A549 (cell line): Measurements from ENCODE around the gene CALHM3. TPM values are rescaled to one million over a fixed set of nuclear protein-coding genes. Genes with fewer than 3 reads are reported as not detected.

Experiments
- ATAC-seq, 2 experiments: fragments of 200-7000 bp in 1 of 2; fragments of >200 bp in 1 of 2; cut with Nextera tagmentation in 1 of 2; cut with Tn5 transposase in 1 of 2; 3 replicates each; pipeline versions ENCODE4 v1.8.0 to v1.9.1; 2018 to 2020; ENCODE audit warnings: mild to moderate bottlenecking in 1 of 2, moderate library complexity in 1 of 2
- CTCF ChIA-PET: fragments of 300-600 bp; sonication (Branson Sonifier 250); formaldehyde crosslinking; extraction: SDS; loops from one replicate; lab custom pipeline; 2021; ENCODE audit warnings: antibody characterized with exemption, inconsistent platforms; lab: Yijun Ruan, JAX
- POLR2A ChIA-PET: fragments of 350-600 bp; formaldehyde crosslinking; extraction: SDS; loops from one replicate; lab custom pipeline; 2021; ENCODE audit warnings: antibody characterized with exemption, inconsistent platforms; lab: Yijun Ruan, JAX
- DNase-seq, 2 experiments: peaks; one replicate each; pipeline versions ENCODE4 v3.0.0 to v3.0.0-alpha.2; 2011 to 2016; ENCODE audit warnings: low read depth in 1 of 2, low spot score in 1 of 2
- FAIRE-seq: peaks from 2 replicates; lab custom pipeline; 2011; peaks lifted over from hg19 to GRCh38; lab: Jason Lieb, UNC
- H3K27ac ChIP-seq, 2 experiments: fragments of >200 bp; sonication (Bioruptor Twin); formaldehyde crosslinking; 3 replicates each; pipeline ENCODE4 v1.5.1; 2016 to 2017
- H3K4me1 ChIP-seq: fragments of >200 bp; sonication (Bioruptor Twin); formaldehyde crosslinking; 3 replicates; pipeline ENCODE4 v1.6.1; 2016
- H3K4me2 ChIP-seq: fragments of >200 bp; sonication (Bioruptor Twin); formaldehyde crosslinking; 3 replicates; pipeline ENCODE4 v1.6.1; 2016
- H3K4me3 ChIP-seq: fragments of >200 bp; sonication (Bioruptor Twin); formaldehyde crosslinking; 3 replicates; pipeline ENCODE4 v1.5.1; 2016
- H3K9me3 ChIP-seq: fragments of >200 bp; sonication (Bioruptor Twin); formaldehyde crosslinking; 3 replicates; pipeline ENCODE4 v1.6.1; 2016
- BHLHE40 ChIP-seq: IDR thresholded peaks from 2 replicates; pipeline ENCODE4 v1.6.1; 2012; ENCODE audit warnings: low read depth, low read length, inconsistent platforms
- CHD2 ChIP-seq: fragments of 150-350 bp; IDR thresholded peaks from 2 replicates; pipeline ENCODE4 v1.6.1; 2014; ENCODE audit warnings: low read length; ENCODE audit not compliant: partially characterized antibody
- EHF ChIP-seq: fragments of 250-450 bp; sonication (Bioruptor Pico); IDR thresholded peaks from 2 replicates; pipeline ENCODE4 v1.5.0; 2020; ENCODE audit warnings: mild to moderate bottlenecking
- EP300 ChIP-seq, 2 experiments: fragments of >200 bp; sonication (Bioruptor Twin); formaldehyde crosslinking; IDR thresholded peaks; 2 replicates in 1 of 2; 3 replicates in 1 of 2; pipeline ENCODE4 v1.6.1; 2016 to 2017
- FOSL2 ChIP-seq, 2 experiments: fragments of 450-650 bp in 1 of 2; fragments of >200 bp in 1 of 2; sonication (Bioruptor Twin) in 1 of 2; formaldehyde crosslinking; IDR thresholded peaks; 2 replicates each; pipeline versions ENCODE4 v1.5.0 to v1.6.1; 2016 to 2020; ENCODE audit warnings: mild to moderate bottlenecking in 1 of 2, moderate library complexity in 1 of 2
- GATA3 ChIP-seq: IDR thresholded peaks from 2 replicates; pipeline ENCODE4 v1.6.1; 2012; ENCODE audit warnings: borderline replicate concordance
- HOXA7 ChIP-seq: fragments of 250-450 bp; sonication (Bioruptor Pico); IDR thresholded peaks from 2 replicates; pipeline ENCODE4 v1.5.0; 2020; ENCODE audit warnings: mild to moderate bottlenecking, moderate library complexity
- HOXB13 ChIP-seq: fragments of 250-450 bp; sonication (Bioruptor Pico); IDR thresholded peaks from 2 replicates; pipeline ENCODE4 v1.5.0; 2020; ENCODE audit warnings: low read depth, mild to moderate bottlenecking, moderate library complexity
- JUN ChIP-seq, 2 experiments: fragments of >200 bp; sonication (Bioruptor Twin); formaldehyde crosslinking; IDR thresholded peaks; 2 replicates in 1 of 2; 3 replicates in 1 of 2; pipeline ENCODE4 v1.6.1; 2016 to 2017
- JUNB ChIP-seq: fragments of >200 bp; sonication (Bioruptor Twin); formaldehyde crosslinking; IDR thresholded peaks from 2 replicates; pipeline ENCODE4 v1.6.1; 2016
- KDM5A ChIP-seq: fragments of 200-600 bp; sonication (generic); IDR thresholded peaks from 2 replicates; pipeline ENCODE4 v1.6.1; 2016; ENCODE audit warnings: antibody characterized with exemption, mild to moderate bottlenecking
- MAZ ChIP-seq: fragments of 150-350 bp; IDR thresholded peaks from 2 replicates; pipeline ENCODE4 v1.6.1; 2014; ENCODE audit warnings: antibody characterized with exemption, low read depth, low read length, borderline replicate concordance
- NPAS2 ChIP-seq: fragments of 250-450 bp; sonication (Bioruptor Pico); IDR thresholded peaks from 2 replicates; pipeline ENCODE4 v1.8.0; 2022; ENCODE audit warnings: mild to moderate bottlenecking, moderate library complexity, borderline replicate concordance
- NR3C1 ChIP-seq: fragments of >200 bp; sonication (Bioruptor Twin); formaldehyde crosslinking; IDR thresholded peaks from 3 replicates; pipeline ENCODE4 v1.6.1; 2017
- POLR2A ChIP-seq: IDR thresholded peaks from 2 replicates; pipeline ENCODE4 v1.6.1; 2012; ENCODE audit warnings: mild to moderate bottlenecking, low read length
- POLR2AphosphoS2 ChIP-seq: conservative IDR thresholded peaks from 2 replicates; pipeline ENCODE4 v1.6.1; 2012; ENCODE audit warnings: low read length, improper control_type of control experiment, inconsistent platforms
- RARB ChIP-seq: fragments of 250-450 bp; sonication (Bioruptor Pico); IDR thresholded peaks from 2 replicates; pipeline ENCODE4 v1.8.0; 2021; ENCODE audit warnings: mild to moderate bottlenecking, moderate library complexity
- RCOR1 ChIP-seq: fragments of 150-350 bp; IDR thresholded peaks from 2 replicates; pipeline ENCODE4 v1.6.1; 2014; ENCODE audit warnings: antibody characterized with exemption, low read length, low read depth
- RFX5 ChIP-seq: fragments of 450-650 bp; IDR thresholded peaks from 2 replicates; pipeline ENCODE4 v1.7.1; 2014; ENCODE audit warnings: antibody characterized with exemption, mild to moderate bottlenecking, moderate library complexity
- SREBF2 ChIP-seq: fragments of 450-650 bp; IDR thresholded peaks from 2 replicates; pipeline ENCODE4 v1.6.1; 2014; ENCODE audit warnings: mild to moderate bottlenecking, moderate library complexity
- ZC3H11A ChIP-seq: fragments of 450-650 bp; IDR thresholded peaks from 2 replicates; pipeline ENCODE4 v1.6.1; 2014; ENCODE audit warnings: antibody characterized with exemption, mild to moderate bottlenecking
- ZSCAN20 ChIP-seq: fragments of 250-450 bp; sonication (Bioruptor Pico); IDR thresholded peaks from 2 replicates; pipeline ENCODE4 v1.8.0; 2022; ENCODE audit warnings: mild to moderate bottlenecking, moderate library complexity
- WGBS: methylation state at CpG from one replicate; pipeline ENCODE4 v1.1.6; 2017; ENCODE audit errors: missing lambda C conversion rate; 5-methylcytosine and 5-hydroxymethylcytosine counted together
- polyA plus RNA-seq, 4 experiments: library from polyadenylated mRNA; depleted of rRNA in 3 of 4; stranded (reverse); fragments of >200 nt; fragmentation: RNase III in 1 of 4; extraction: RNeasy Plus Mini Kit Qiagen cat#74134 plus additional on column Dnase treatment in 1 of 4; gene quantifications; 2 replicates in 3 of 4; 3 replicates in 1 of 4; pipeline ENCODE4 v1.2.3, GENCODE V29; 2011 to 2017
- TF ChIP-seq, protein P1 (sequence below): IDR thresholded peaks from 2 replicates; pipeline ENCODE4 v1.6.1; 2012
- TF ChIP-seq, protein P2 (sequence below): fragments of >200 bp; sonication (Bioruptor Twin); formaldehyde crosslinking; IDR thresholded peaks from 3 replicates; pipeline ENCODE4 v1.5.1; 2016
- TF ChIP-seq, protein P3 (sequence below): fragments of >200 bp; sonication (Bioruptor Twin); formaldehyde crosslinking; IDR thresholded peaks from 2 replicates; pipeline ENCODE4 v1.6.1; 2016
- TF ChIP-seq, protein P4 (sequence below): IDR thresholded peaks from 2 replicates; pipeline ENCODE4 v1.6.1; 2012

CALHM3 gene
- polyA plus RNA-seq, 2 of the 4 experiments (the other 2 are of a cell fraction), result 0.08 to 0.21 TPM

DNA sequence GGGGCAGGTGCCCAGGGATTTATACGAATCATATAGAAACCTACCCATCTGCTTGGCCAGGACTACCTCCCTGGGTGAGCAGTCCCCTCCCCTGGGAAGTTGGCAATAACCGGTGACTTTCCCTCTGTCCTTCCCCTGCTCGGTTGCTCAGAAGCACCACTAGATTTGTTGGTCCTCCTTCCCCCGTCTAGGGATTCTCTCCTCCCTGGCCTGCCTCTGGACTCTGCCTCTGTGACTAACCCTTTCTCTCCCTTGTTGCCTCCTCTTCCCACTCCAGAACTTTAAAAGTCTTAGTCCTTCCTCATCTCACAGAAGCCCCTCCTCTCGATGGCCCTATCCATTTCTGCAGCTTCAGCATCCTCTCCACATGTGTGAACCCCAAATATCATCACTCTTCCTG is 9.8 kb downstream of the CALHM3 start:
- FAIRE-seq (no peak), ATAC-seq (peak in 1 of 2 experiments; percentile 32; a peak in 3 of 6 replicates), DNase-seq (no peak)
- 40% methylated on average over 5 of the region's 5 CpGs for WGBS
- TF ChIP-seq, protein P1, sequence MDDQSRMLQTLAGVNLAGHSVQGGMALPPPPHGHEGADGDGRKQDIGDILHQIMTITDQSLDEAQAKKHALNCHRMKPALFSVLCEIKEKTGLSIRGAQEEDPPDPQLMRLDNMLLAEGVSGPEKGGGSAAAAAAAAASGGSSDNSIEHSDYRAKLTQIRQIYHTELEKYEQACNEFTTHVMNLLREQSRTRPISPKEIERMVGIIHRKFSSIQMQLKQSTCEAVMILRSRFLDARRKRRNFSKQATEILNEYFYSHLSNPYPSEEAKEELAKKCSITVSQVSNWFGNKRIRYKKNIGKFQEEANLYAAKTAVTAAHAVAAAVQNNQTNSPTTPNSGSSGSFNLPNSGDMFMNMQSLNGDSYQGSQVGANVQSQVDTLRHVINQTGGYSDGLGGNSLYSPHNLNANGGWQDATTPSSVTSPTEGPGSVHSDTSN, result no peak
- TF ChIP-seq ZSCAN20 (no peak), SREBF2 (no peak), MAZ (no peak), ZC3H11A (no peak), KDM5A (no peak), HOXA7 (CRISPR knock-in tag) (no peak), NPAS2 (CRISPR knock-in tag) (no peak), RARB (CRISPR knock-in tag) (no peak), EP300 (IDR thresholded peaks at IDR 0.05) (no peak), FOSL2 (IDR thresholded peaks at IDR 0.05) (no peak), FOSL2 (CRISPR knock-in tag; IDR thresholded peaks at IDR 0.05) (no peak), RCOR1 (no peak), HOXB13 (CRISPR knock-in tag) (no peak), EHF (CRISPR knock-in tag) (no peak)
- TF ChIP-seq, protein P2, sequence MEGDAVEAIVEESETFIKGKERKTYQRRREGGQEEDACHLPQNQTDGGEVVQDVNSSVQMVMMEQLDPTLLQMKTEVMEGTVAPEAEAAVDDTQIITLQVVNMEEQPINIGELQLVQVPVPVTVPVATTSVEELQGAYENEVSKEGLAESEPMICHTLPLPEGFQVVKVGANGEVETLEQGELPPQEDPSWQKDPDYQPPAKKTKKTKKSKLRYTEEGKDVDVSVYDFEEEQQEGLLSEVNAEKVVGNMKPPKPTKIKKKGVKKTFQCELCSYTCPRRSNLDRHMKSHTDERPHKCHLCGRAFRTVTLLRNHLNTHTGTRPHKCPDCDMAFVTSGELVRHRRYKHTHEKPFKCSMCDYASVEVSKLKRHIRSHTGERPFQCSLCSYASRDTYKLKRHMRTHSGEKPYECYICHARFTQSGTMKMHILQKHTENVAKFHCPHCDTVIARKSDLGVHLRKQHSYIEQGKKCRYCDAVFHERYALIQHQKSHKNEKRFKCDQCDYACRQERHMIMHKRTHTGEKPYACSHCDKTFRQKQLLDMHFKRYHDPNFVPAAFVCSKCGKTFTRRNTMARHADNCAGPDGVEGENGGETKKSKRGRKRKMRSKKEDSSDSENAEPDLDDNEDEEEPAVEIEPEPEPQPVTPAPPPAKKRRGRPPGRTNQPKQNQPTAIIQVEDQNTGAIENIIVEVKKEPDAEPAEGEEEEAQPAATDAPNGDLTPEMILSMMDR, result no peak
- Histone ChIP-seq H3K4me1 (peaks cover 10% of the 10 kb centered on the region; the same call in 2 of the 3 replicates), H3K4me2 (no peak overlapping the region), H3K4me3 (no peak overlapping the region), H3K9me3 (no peaks in the 10 kb centered on the region), H3K27ac (no peak overlapping the region)
- ChIA-PET POLR2A (no interaction called here), CTCF (interaction anchor here (0.7 to 1.6 kb wide), 2 partner anchors 16 to 73 kb away, joined by 3 to 6 read pairs; no protein-coding TSS in a partner anchor)

DNA sequence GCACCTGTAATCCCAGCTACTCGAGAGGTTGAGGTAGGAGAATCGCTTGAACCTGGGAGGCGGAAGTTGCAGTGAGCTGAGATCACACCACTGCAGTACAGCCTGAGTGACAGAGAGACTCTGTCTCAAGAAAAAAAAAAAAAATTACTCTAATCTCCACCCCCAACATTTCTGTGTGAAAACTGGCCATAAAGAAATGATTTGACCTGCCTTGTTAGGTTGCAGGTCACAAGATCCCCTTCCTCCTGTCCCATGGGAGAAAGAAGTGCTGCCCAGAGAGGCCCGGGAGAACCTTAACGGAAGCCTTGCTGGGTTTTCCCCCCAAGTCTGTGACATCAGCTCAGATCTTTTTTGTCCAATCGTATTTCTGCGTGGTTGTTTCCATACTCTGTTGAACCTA is 11.6 kb downstream of the CALHM3 start:
- DNase-seq (no peak), ATAC-seq (no peak), FAIRE-seq (no peak)
- Histone ChIP-seq H3K9me3 (no peaks in the 10 kb centered on the region), H3K4me3 (no peak overlapping the region), H3K4me2 (no peak overlapping the region), H3K27ac (no peak overlapping the region), H3K4me1 (peaks cover 10% of the 10 kb centered on the region; the same call in 2 of the 3 replicates)
- ChIA-PET CTCF (interaction anchor here (0.6 to 1.3 kb wide), 2 partner anchors 18 to 25 kb away, joined by 3 read pairs; no protein-coding TSS in a partner anchor), POLR2A (no interaction called here)
- WGBS, result 89% methylated on average over 7 of the region's 7 CpGs
- TF ChIP-seq, protein P3, sequence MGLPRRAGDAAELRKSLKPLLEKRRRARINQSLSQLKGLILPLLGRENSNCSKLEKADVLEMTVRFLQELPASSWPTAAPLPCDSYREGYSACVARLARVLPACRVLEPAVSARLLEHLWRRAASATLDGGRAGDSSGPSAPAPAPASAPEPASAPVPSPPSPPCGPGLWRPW, result no peak
- TF ChIP-seq POLR2A (no peak), KDM5A (no peak), CHD2 (no peak), JUN (IDR thresholded peaks at IDR 0.05) (no peak), POLR2AphosphoS2 (no peak), MAZ (no peak), HOXA7 (CRISPR knock-in tag) (no peak), RARB (CRISPR knock-in tag) (no peak), EHF (CRISPR knock-in tag) (no peak), RFX5 (no peak), HOXB13 (CRISPR knock-in tag) (no peak), BHLHE40 (no peak), JUNB (no peak), EP300 (IDR thresholded peaks at IDR 0.05) (no peak), GATA3 (no peak), NR3C1 (no peak)
- TF ChIP-seq, protein P4, sequence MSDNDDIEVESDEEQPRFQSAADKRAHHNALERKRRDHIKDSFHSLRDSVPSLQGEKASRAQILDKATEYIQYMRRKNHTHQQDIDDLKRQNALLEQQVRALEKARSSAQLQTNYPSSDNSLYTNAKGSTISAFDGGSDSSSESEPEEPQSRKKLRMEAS, result no peak
